UCSD-AML1 (cell line): ENCODE results near the gene ZNF865.

Experiments
- DNase-seq: peaks from one replicate; lab custom pipeline; 2025; ENCODE audit not compliant: unreplicated experiment; lab: John Stamatoyannopoulos, UW

The ZNF865 gene

GRCh38 chr19:55656988-55657747 lies 51.7 kb downstream of the ZNF865 start:
- no peak for DNase-seq

GRCh38 chr19:55658846-55659459 lies 53.5 kb downstream of the ZNF865 start:
- DNase-seq, result no peak

- DNase-seq, result no peak
These were observed 54.4 kb downstream of the ZNF865 start for GRCh38 chr19:55659822-55660221.

GRCh38 chr19:55660404-55660803 lies 55.0 kb downstream of the ZNF865 start:
- DNase-seq, result no peak

- DNase-seq, result no peak
These were observed 55.5 kb downstream of the ZNF865 start for GRCh38 chr19:55660991-55661390.

GRCh38 chr19:55661826-55662225 lies 56.4 kb downstream of the ZNF865 start:
- DNase-seq, result no peak

- DNase-seq, result no peak
These were observed 58.5 kb downstream of the ZNF865 start for GRCh38 chr19:55663846-55664536.

GRCh38 chr19:55666343-55667005 lies 61.0 kb downstream of the ZNF865 start:
- DNase-seq, result no peak
